Natural killer cell treated with Interleukin-12 subunit alpha and Interleukin-12 subunit beta and Interleukin-15 and Interleukin-18, amount 100 ng/mL, for 72 hours (primary cell): ENCODE measurements around the gene ZDHHC11B. TPM values are rescaled to one million over a fixed set of nuclear protein-coding genes. Genes with fewer than 3 reads are reported as not detected.
"Not testable (repeated sequence)": the region's sequence is repeated elsewhere in the genome, so short reads cannot be mapped to it uniquely, and the experiment has no call there.

Experiments used
- ATAC-seq, 2 donors: fragments of 150-1000 bp; cut with Tn5 transposase in 1 of 2; sonication (Bioruptor Pico), chemical (Tn5 transposase) in 1 of 2; 2 replicates each; pipeline ENCODE4 v1.10.0; 2021
- DNase-seq: peaks from one replicate; pipeline ENCODE4 v3.0.0; 2022; ENCODE audit warnings: low spot score
- H3K27ac Mint-ChIP-seq, 2 donors: 1 replicate in 1 of 2; 2 replicates in 1 of 2; pipeline ENCODE4 v1.8.0; 2022; ENCODE audit warnings: mixed read lengths in 2 of 2, mild to moderate bottlenecking in 1 of 2, moderate library complexity in 1 of 2
- H3K27me3 Mint-ChIP-seq, 2 donors: 1 replicate in 1 of 2; 2 replicates in 1 of 2; pipeline ENCODE4 v1.8.0; 2022; ENCODE audit warnings: mixed read lengths in 2 of 2
- H3K36me3 Mint-ChIP-seq: one replicate; pipeline ENCODE4 v1.8.0; 2022; ENCODE audit warnings: mixed read lengths
- H3K4me1 Mint-ChIP-seq, 2 donors: 1 replicate in 1 of 2; 2 replicates in 1 of 2; pipeline ENCODE4 v1.8.0; 2022; ENCODE audit warnings: low read depth in 2 of 2, mixed read lengths in 2 of 2, mild to moderate bottlenecking in 1 of 2
- H3K4me3 Mint-ChIP-seq: one replicate; pipeline ENCODE4 v1.8.0; 2022; ENCODE audit warnings: mixed read lengths
- H3K9me3 Mint-ChIP-seq: 2 replicates; pipeline ENCODE4 v1.8.0; 2022; ENCODE audit warnings: mixed read lengths
- total RNA-seq, 2 donors: library from RNA; stranded (reverse); gene quantifications; one replicate each; pipeline ENCODE4 v1.2.3, GENCODE V29; 2022

The ZDHHC11B gene
- total RNA-seq, 2 donors from 2014 or later: 1.2 TPM; not detected in 1

GRCh38 chr5:693271-694041 lies 91.1 kb downstream of the ZDHHC11B start, which contains the start of gene TPPP:
Gene TPPP, minus strand, starts transcription at chr5:693352. Its CDS starts 15,292 bp downstream, at chr5:678060.
- DNase-seq (peak; percentile 85), ATAC-seq (peak; percentile 96 to 98)
- H3K4me3 Mint-ChIP-seq: peak within 1 kb of the TSS; percentile 62
- H3K27ac Mint-ChIP-seq, H3K4me1 Mint-ChIP-seq, H3K36me3 Mint-ChIP-seq, H3K9me3 Mint-ChIP-seq, H3K27me3 Mint-ChIP-seq: not testable (repeated sequence)

- H3K27me3 Mint-ChIP-seq, H3K4me1 Mint-ChIP-seq, H3K9me3 Mint-ChIP-seq, H3K36me3 Mint-ChIP-seq, DNase-seq, H3K27ac Mint-ChIP-seq: not testable (repeated sequence)
- ATAC-seq: peak in 1 of 2 donors; percentile 0
- peak overlapping the region; percentile 62 for H3K4me3 Mint-ChIP-seq
These were observed 91.9 kb downstream of the ZDHHC11B start for GRCh38 chr5:692529-693041.

GRCh38 chr5:691817-692528 lies 92.6 kb downstream of the ZDHHC11B start:
- no peaks in the 10 kb centered on the region for H3K27me3 Mint-ChIP-seq
- peak overlapping the region; percentile 62 for H3K4me3 Mint-ChIP-seq
- H3K4me1 Mint-ChIP-seq: no peaks in the 10 kb centered on the region
- H3K36me3 Mint-ChIP-seq: no peaks in the 10 kb centered on the region
- H3K27ac Mint-ChIP-seq: no peak overlapping the region
- ATAC-seq (no peak), DNase-seq (no peak)
- H3K9me3 Mint-ChIP-seq: no peaks in the 10 kb centered on the region

- DNase-seq, H3K4me1 Mint-ChIP-seq, H3K9me3 Mint-ChIP-seq, H3K4me3 Mint-ChIP-seq, H3K36me3 Mint-ChIP-seq, H3K27ac Mint-ChIP-seq, H3K27me3 Mint-ChIP-seq, ATAC-seq: not testable (repeated sequence)
These were observed 93.5 kb downstream of the ZDHHC11B start for GRCh38 chr5:691049-691448.

GRCh38 chr5:690293-690692 lies 94.2 kb downstream of the ZDHHC11B start:
- not testable (repeated sequence) for H3K9me3 Mint-ChIP-seq, H3K4me1 Mint-ChIP-seq, H3K27ac Mint-ChIP-seq, H3K27me3 Mint-ChIP-seq, ATAC-seq, DNase-seq, H3K4me3 Mint-ChIP-seq, H3K36me3 Mint-ChIP-seq

- not testable (repeated sequence) for DNase-seq, H3K4me1 Mint-ChIP-seq, H3K27me3 Mint-ChIP-seq, H3K4me3 Mint-ChIP-seq, H3K9me3 Mint-ChIP-seq, ATAC-seq, H3K27ac Mint-ChIP-seq, H3K36me3 Mint-ChIP-seq
These were observed 96.0 kb downstream of the ZDHHC11B start for GRCh38 chr5:688348-689010.

GRCh38 chr5:686936-687335 lies 97.6 kb downstream of the ZDHHC11B start:
- H3K9me3 Mint-ChIP-seq, DNase-seq: not testable (repeated sequence)

GRCh38 chr5:686172-686523 lies 98.4 kb downstream of the ZDHHC11B start:
- DNase-seq, H3K27me3 Mint-ChIP-seq, H3K4me3 Mint-ChIP-seq, H3K36me3 Mint-ChIP-seq, H3K9me3 Mint-ChIP-seq, ATAC-seq, H3K27ac Mint-ChIP-seq, H3K4me1 Mint-ChIP-seq: not testable (repeated sequence)

More at GRCh38 chr5:686936-687335, 97.6 kb downstream of the ZDHHC11B start:
- ATAC-seq, H3K4me3 Mint-ChIP-seq, H3K27ac Mint-ChIP-seq, H3K36me3 Mint-ChIP-seq, H3K27me3 Mint-ChIP-seq, H3K4me1 Mint-ChIP-seq: not testable (repeated sequence)

- DNase-seq: no peak
- no peak for ATAC-seq
- Mint-ChIP-seq H3K4me1 (no peaks in the 10 kb centered on the region), H3K27ac (no peak overlapping the region), H3K4me3 (no peak overlapping the region), H3K27me3 (peaks cover 0 to 2% of the 10 kb centered on the region in 2 donors), H3K36me3 (no peaks in the 10 kb centered on the region), H3K9me3 (no peaks in the 10 kb centered on the region)
These were observed 99.0 kb downstream of the ZDHHC11B start for GRCh38 chr5:685262-686171.

GRCh38 chr5:684751-685216 lies 99.7 kb downstream of the ZDHHC11B start:
- no peak overlapping the region for H3K4me3 Mint-ChIP-seq
- peaks cover 0 to 2% of the 10 kb centered on the region in 2 donors for H3K27me3 Mint-ChIP-seq
- DNase-seq (no peak), ATAC-seq (no peak)
- no peaks in the 10 kb centered on the region for H3K4me1 Mint-ChIP-seq
- no peaks in the 10 kb centered on the region for H3K36me3 Mint-ChIP-seq
- H3K27ac Mint-ChIP-seq: no peak overlapping the region
- no peaks in the 10 kb centered on the region for H3K9me3 Mint-ChIP-seq

GRCh38 chr5:683551-684481 lies 100.7 kb downstream of the ZDHHC11B start:
- Mint-ChIP-seq H3K27ac (no peak overlapping the region), H3K27me3 (peaks cover 0 to 2% of the 10 kb centered on the region in 2 donors), H3K4me3 (no peak overlapping the region), H3K4me1 (no peaks in the 10 kb centered on the region), H3K9me3 (no peaks in the 10 kb centered on the region), H3K36me3 (no peaks in the 10 kb centered on the region)
- DNase-seq (peak; percentile 54), ATAC-seq (peak; percentile 2 to 15)

- not testable (repeated sequence) for ATAC-seq, H3K4me3 Mint-ChIP-seq, H3K9me3 Mint-ChIP-seq, H3K36me3 Mint-ChIP-seq, H3K4me1 Mint-ChIP-seq, H3K27ac Mint-ChIP-seq, H3K27me3 Mint-ChIP-seq
- DNase-seq: peak; percentile 15
These were observed 101.7 kb downstream of the ZDHHC11B start for GRCh38 chr5:682651-683358.
